ENCODE measurements around the gene RNASE7. TPM values are rescaled to one million over a fixed set of nuclear protein-coding genes. Genes with fewer than 3 reads are reported as not detected.

Gene RNASE7
- total RNA-seq, 6 experiments from 2014 or later, result not detected

DNA sequence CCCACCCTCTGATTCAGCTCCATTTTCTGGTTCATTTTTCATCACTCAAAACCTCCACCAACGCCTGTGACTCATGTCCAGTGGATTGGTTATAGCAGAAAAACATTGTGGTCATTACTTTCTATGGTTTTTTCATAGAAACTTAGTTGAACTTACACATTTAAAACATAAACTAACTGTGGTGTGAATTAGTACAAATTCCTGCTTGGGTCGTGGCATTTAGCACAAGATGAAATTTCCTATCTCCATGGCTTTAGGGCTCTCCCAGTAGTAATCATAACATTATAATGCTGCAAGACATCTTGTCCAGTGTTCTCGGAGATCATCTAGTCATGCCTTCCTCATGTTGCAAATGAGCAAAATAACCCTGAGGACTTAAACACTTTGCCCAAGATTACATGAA is 7.1 kb downstream of the RNASE7 start:
- peaks cover 34% of the 10 kb centered on the region for H3K4me1 Mint-ChIP-seq (ENCODE audit: low read depth)
- H3K27me3 Mint-ChIP-seq (ENCODE audit: insufficient read depth), result peaks cover 8% of the 10 kb centered on the region; the same call in 1 of the 2 replicates
- peak overlapping the region; percentile 13 for H3K27ac Mint-ChIP-seq
- peak overlapping the region; percentile 44 for H3K4me3 Mint-ChIP-seq
- DNase-seq, result peak; percentile 51
- no peaks in the 10 kb centered on the region for H3K9me3 Mint-ChIP-seq
- TF ChIP-seq, protein P1, sequence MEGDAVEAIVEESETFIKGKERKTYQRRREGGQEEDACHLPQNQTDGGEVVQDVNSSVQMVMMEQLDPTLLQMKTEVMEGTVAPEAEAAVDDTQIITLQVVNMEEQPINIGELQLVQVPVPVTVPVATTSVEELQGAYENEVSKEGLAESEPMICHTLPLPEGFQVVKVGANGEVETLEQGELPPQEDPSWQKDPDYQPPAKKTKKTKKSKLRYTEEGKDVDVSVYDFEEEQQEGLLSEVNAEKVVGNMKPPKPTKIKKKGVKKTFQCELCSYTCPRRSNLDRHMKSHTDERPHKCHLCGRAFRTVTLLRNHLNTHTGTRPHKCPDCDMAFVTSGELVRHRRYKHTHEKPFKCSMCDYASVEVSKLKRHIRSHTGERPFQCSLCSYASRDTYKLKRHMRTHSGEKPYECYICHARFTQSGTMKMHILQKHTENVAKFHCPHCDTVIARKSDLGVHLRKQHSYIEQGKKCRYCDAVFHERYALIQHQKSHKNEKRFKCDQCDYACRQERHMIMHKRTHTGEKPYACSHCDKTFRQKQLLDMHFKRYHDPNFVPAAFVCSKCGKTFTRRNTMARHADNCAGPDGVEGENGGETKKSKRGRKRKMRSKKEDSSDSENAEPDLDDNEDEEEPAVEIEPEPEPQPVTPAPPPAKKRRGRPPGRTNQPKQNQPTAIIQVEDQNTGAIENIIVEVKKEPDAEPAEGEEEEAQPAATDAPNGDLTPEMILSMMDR (IDR thresholded peaks at IDR 0.05), result no peak
- no peaks in the 10 kb centered on the region for H3K36me3 Mint-ChIP-seq (ENCODE audit: low read depth)

DNA sequence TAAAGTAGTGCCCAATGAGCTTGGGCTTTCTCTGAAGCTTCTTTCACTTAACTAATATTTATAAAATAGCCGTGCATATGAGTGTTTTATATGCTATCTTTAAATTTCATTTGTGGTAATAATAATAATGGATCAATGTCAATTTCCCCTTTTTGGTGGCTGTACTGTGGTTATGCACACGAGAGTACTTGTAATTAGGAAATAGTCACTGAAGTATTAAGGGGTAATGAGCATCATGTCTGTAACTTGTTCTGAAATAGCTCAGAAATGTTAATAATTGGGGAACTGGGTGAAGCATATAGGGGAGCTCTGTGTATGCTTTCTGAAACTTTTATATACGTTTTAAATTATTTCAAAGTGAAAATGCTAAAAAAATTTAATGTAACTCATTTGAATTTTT is 8.4 kb downstream of the RNASE7 start:
- TF ChIP-seq, protein P1 (IDR thresholded peaks at IDR 0.05), result no peak
- Mint-ChIP-seq H3K36me3 (ENCODE audit: low read depth) (no peaks in the 10 kb centered on the region), H3K4me1 (ENCODE audit: low read depth) (peaks cover 30% of the 10 kb centered on the region), H3K27ac (no peak overlapping the region), H3K27me3 (ENCODE audit: insufficient read depth) (peaks cover 5% of the 10 kb centered on the region; the same call in 1 of the 2 replicates), H3K4me3 (no peak overlapping the region), H3K9me3 (no peaks in the 10 kb centered on the region)
- no peak for DNase-seq

DNA sequence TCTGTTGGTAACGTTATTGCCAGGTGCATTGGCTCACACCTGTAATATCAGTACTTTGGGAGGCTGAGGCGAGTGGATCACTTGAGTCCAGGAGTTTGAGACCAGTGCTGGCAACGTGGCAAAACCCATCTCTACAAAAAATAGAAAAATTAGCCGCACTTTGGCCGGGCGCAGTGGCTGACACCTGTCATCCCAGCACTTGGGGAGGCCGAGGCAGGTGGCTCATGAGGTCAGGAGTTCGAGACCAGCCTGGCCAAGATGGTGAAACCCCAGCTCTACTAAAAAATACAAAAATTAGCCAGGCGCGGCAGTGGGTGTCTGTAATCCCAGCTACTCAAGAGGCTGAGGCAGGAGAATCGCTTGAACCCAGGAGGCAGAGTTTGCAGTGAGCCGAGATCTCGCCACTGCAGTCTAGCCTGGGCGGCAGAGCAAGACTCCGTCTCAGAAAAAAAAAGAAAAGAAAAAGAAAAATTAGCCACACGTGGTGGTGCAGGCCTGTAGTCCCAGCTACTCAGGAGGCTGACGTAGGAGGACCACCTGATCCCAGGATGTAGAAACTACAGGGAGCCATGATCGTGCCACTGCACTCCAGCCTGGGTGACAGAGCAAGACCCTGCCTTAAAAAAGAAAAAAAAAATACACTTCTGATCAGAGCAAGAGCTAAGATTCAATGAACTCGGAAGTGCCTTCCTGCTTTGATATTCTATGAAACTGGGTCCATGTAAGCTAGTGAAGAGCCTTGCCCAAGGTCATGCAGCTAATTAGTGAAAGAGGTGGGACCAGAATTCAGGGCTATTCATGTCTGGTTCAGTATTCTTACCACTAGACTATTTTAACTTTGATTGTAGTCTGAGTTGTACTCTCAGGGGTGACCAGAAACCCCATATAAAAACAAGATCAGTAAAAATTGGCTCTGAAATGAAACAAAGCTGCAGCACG is 11.3 kb downstream of the RNASE7 start:
- peaks cover 5% of the 10 kb centered on the region; the same call in 1 of the 2 replicates for H3K27me3 Mint-ChIP-seq (ENCODE audit: insufficient read depth)
- H3K36me3 Mint-ChIP-seq (ENCODE audit: low read depth), result no peaks in the 10 kb centered on the region
- TF ChIP-seq, protein P1 (IDR thresholded peaks at IDR 0.05), result no peak
- H3K9me3 Mint-ChIP-seq, result no peaks in the 10 kb centered on the region
- H3K4me1 Mint-ChIP-seq (ENCODE audit: low read depth), result peaks cover 27% of the 10 kb centered on the region
- no peak for DNase-seq
- no peak overlapping the region for H3K4me3 Mint-ChIP-seq
- no peak overlapping the region for H3K27ac Mint-ChIP-seq

DNA sequence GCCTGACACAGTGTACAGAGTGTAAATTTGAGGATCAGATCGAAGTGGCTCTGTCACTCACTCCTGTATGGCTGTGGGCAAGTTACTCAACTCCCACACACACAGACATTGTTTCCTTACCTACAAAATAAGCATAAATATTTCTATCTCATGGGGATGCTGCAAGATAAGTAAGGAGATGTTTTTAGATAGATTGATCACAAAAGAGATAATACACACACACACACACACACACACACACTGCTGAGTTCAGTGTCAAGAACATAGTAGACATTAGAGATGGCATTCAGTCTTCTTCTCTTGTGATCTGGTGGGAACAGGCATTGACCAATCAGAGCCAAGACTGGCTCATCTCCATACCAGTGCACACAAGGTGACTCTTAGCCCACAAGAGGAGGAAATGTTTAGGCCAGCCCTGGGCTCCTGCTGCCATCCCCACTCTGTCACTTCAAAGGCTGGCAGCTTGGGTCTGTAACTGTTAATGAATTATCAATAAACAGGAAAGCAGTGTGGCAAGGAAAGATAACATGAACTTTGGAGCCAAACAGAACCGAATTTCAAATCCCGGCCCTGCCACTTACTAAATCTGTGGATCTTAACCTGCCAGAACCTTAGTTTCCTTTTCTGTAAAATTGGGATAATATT is 12.1 kb downstream of the RNASE7 start:
- H3K36me3 Mint-ChIP-seq (ENCODE audit: low read depth), result no peaks in the 10 kb centered on the region
- H3K4me3 Mint-ChIP-seq, result no peak overlapping the region
- H3K9me3 Mint-ChIP-seq, result no peaks in the 10 kb centered on the region
- no peak for DNase-seq
- peaks cover 5% of the 10 kb centered on the region; the same call in 1 of the 2 replicates for H3K27me3 Mint-ChIP-seq (ENCODE audit: insufficient read depth)
- no peak overlapping the region for H3K27ac Mint-ChIP-seq
- H3K4me1 Mint-ChIP-seq (ENCODE audit: low read depth), result peaks cover 22% of the 10 kb centered on the region
- TF ChIP-seq, protein P1 (IDR thresholded peaks at IDR 0.05), result no peak

DNA sequence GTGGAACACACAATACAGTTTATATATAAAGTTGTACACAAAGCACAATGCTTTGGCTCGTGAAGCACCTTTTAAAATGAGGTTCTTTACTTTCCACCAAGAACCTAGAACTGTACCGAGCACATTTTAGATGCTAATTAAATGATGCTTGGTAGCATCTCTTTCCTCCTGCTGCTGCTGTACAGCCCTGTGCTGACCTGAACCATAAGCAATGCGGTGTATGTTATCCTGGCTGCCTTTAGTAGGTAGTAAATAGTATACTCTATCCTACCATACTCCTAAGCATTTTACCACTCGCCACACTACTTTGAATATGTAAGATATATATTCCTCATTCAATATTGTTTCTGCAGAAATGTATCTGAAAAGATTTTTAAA is 12.6 kb downstream of the RNASE7 start:
- Mint-ChIP-seq H3K9me3 (no peaks in the 10 kb centered on the region), H3K4me1 (ENCODE audit: low read depth) (peaks cover 19% of the 10 kb centered on the region), H3K4me3 (no peak overlapping the region), H3K36me3 (ENCODE audit: low read depth) (no peaks in the 10 kb centered on the region), H3K27ac (no peak overlapping the region), H3K27me3 (ENCODE audit: insufficient read depth) (peaks cover 5% of the 10 kb centered on the region; the same call in 1 of the 2 replicates)
- TF ChIP-seq, protein P1 (IDR thresholded peaks at IDR 0.05), result no peak
- DNase-seq, result no peak
